Tibial nerve (tissue), 4 donors: Measurements from ENCODE around the gene CDH19. TPM values are rescaled to one million over a fixed set of nuclear protein-coding genes. Genes with fewer than 3 reads are reported as not detected.
A peak's percentile ranks its signal among the peaks of the same experiment; 100 is the strongest.

Source experiments
- DNase-seq, 2 donors: peaks; one replicate each; pipeline ENCODE4 v3.0.0-alpha.2; 2019; ENCODE audit warnings: low spot score in 2 of 2
- H3K27ac ChIP-seq, 4 donors: fragments of 200-600 bp; sonication (generic) in 3 of 4; one replicate each; pipeline ENCODE4 v1.5.1; 2017 to 2019; ENCODE audit warnings: mild to moderate bottlenecking in 1 of 4
- H3K27me3 ChIP-seq, 2 donors: fragments of 200-600 bp; sonication (generic) in 1 of 2; one replicate each; pipeline versions ENCODE4 v1.5.1 to v1.6.0; 2017 to 2019
- H3K36me3 ChIP-seq, 3 donors: fragments of 200-600 bp; sonication (generic); one replicate each; pipeline ENCODE4 v1.5.1; 2018 to 2019
- H3K4me1 ChIP-seq, 4 donors: fragments of 200-600 bp; sonication (generic) in 3 of 4; one replicate each; pipeline ENCODE4 v1.5.1; 2017 to 2019
- H3K4me3 ChIP-seq, 4 donors: fragments of 200-600 bp; sonication (generic) in 3 of 4; one replicate each; pipeline ENCODE4 v1.5.1; 2017 to 2019; ENCODE audit warnings: mild to moderate bottlenecking in 1 of 4, moderate library complexity in 1 of 4
- H3K9me3 ChIP-seq, 4 donors: fragments of 200-600 bp; sonication (generic) in 3 of 4; one replicate each; pipeline ENCODE4 v1.5.1; 2017 to 2019
- CTCF ChIP-seq, 5 experiments: fragments of 200-600 bp in 3 of 5; fragments of 450-650 bp in 2 of 5; sonication (generic) in 3 of 5; IDR thresholded peaks; one replicate each; pipeline ENCODE4 v1.5.1; 2016 to 2019; ENCODE audit warnings: antibody characterized with exemption in 5 of 5, mild to moderate bottlenecking in 3 of 5, moderate library complexity in 2 of 5
- EP300 ChIP-seq, 2 donors: sonication (generic); formaldehyde crosslinking; IDR thresholded peaks; one replicate each; pipeline ENCODE4 v1.6.1; 2017; ENCODE audit warnings: antibody characterized with exemption in 2 of 2, mild to moderate bottlenecking in 1 of 2
- POLR2A ChIP-seq, 2 donors: fragments of 450-650 bp; IDR thresholded peaks; one replicate each; pipeline ENCODE4 v1.6.1; 2017; ENCODE audit warnings: antibody characterized with exemption in 2 of 2, mild to moderate bottlenecking in 2 of 2, moderate library complexity in 2 of 2
- WGBS, 2 donors: methylation state at CpG; one replicate each; pipeline ENCODE4 v1.1.5; 2018; 5-methylcytosine and 5-hydroxymethylcytosine counted together
- total RNA-seq, 4 donors: library from RNA; depleted of rRNA; stranded (reverse); fragments of >200 nt; gene quantifications; one replicate each; pipeline ENCODE4 v1.1.0, GENCODE V29; 2016

Gene CDH19
- total RNA-seq, 4 donors from 2014 or later = 187 to 457 (median 248) TPM

GRCh38 chr18:66607632-66608031 lies 3.7 kb upstream of the CDH19 start:
- Histone ChIP-seq H3K27me3 (no peaks in the 10 kb centered on the region), H3K4me1 (peaks cover 0 to 7% (median 2%) of the 10 kb centered on the region in 4 donors), H3K9me3 (no peaks in the 10 kb centered on the region), H3K4me3 (no peak overlapping the region), H3K27ac (no peak overlapping the region), H3K36me3 (no peaks in the 10 kb centered on the region)
- TF ChIP-seq CTCF (IDR thresholded peaks at IDR 0.05) = no peak
- TF ChIP-seq POLR2A (IDR thresholded peaks at IDR 0.05) = no peak
- no peak for TF ChIP-seq EP300 (IDR thresholded peaks at IDR 0.05)
- 93 to 97% methylated on average over 6 of the region's 6 CpGs for WGBS, 2 donors
- DNase-seq = no peak

- peak overlapping the region; percentile 64 to 95 (median 90) for H3K27ac ChIP-seq
- H3K4me3 ChIP-seq = peak overlapping the region; percentile 20 to 50 (median 27)
- no peak for DNase-seq
- WGBS, 2 donors = 30 to 36% methylated on average over 3 of the region's 3 CpGs
- peaks cover 0 to 7% (median 1%) of the 10 kb centered on the region in 4 donors for H3K9me3 ChIP-seq
- TF ChIP-seq EP300 (IDR thresholded peaks at IDR 0.05) (peak in 1 of 2 donors; percentile 44), POLR2A (IDR thresholded peaks at IDR 0.05) (no peak)
- H3K27me3 ChIP-seq = no peaks in the 10 kb centered on the region
- H3K36me3 ChIP-seq = no peaks in the 10 kb centered on the region
- H3K4me1 ChIP-seq = peaks cover 0 to 7% (median 2%) of the 10 kb centered on the region in 4 donors
Observed at GRCh38 chr18:66601649-66602048, 2.2 kb downstream of the CDH19 start.

- Histone ChIP-seq H3K9me3 (peaks cover 0 to 14% (median 3%) of the 10 kb centered on the region in 4 donors), H3K4me3 (peak overlapping the region; percentile 12 to 50 (median 22)), H3K27ac (peak overlapping the region; percentile 49 to 95 (median 76)), H3K4me1 (no peaks in the 10 kb centered on the region), H3K27me3 (no peaks in the 10 kb centered on the region), H3K36me3 (peaks cover 0 to 11% (median 0%) of the 10 kb centered on the region in 3 donors)
- TF ChIP-seq EP300 (IDR thresholded peaks at IDR 0.05) (peak in 1 of 2 donors; percentile 45), CTCF (IDR thresholded peaks at IDR 0.05) (no peak), POLR2A (IDR thresholded peaks at IDR 0.05) (no peak)
- WGBS, 2 donors = 17 to 26% methylated on average over 3 of the region's 3 CpGs
- DNase-seq = no peak
Observed at GRCh38 chr18:66599190-66599589, 4.7 kb downstream of the CDH19 start.

GRCh38 chr18:66587430-66587829 lies 16.5 kb downstream of the CDH19 start:
- Histone ChIP-seq H3K27ac (no peak overlapping the region), H3K4me3 (no peak overlapping the region), H3K36me3 (no peaks in the 10 kb centered on the region), H3K27me3 (no peaks in the 10 kb centered on the region), H3K9me3 (no peaks in the 10 kb centered on the region), H3K4me1 (peaks cover 0 to 15% (median 2%) of the 10 kb centered on the region in 4 donors)
- no peak for DNase-seq
- 76 to 77% methylated on average over 4 of the region's 4 CpGs for WGBS, 2 donors
- TF ChIP-seq POLR2A (IDR thresholded peaks at IDR 0.05) (no peak), CTCF (IDR thresholded peaks at IDR 0.05) (no peak), EP300 (IDR thresholded peaks at IDR 0.05) (no peak)

GRCh38 chr18:66582211-66582610 lies 21.7 kb downstream of the CDH19 start:
- DNase-seq = no peak
- no peaks in the 10 kb centered on the region for H3K27me3 ChIP-seq
- H3K4me1 ChIP-seq = peaks cover 0 to 13% (median 2%) of the 10 kb centered on the region in 4 donors
- no peak overlapping the region for H3K27ac ChIP-seq
- no peak overlapping the region for H3K4me3 ChIP-seq
- no peak for TF ChIP-seq EP300 (IDR thresholded peaks at IDR 0.05)
- no peak for TF ChIP-seq POLR2A (IDR thresholded peaks at IDR 0.05)
- TF ChIP-seq CTCF (IDR thresholded peaks at IDR 0.05) = no peak
- H3K9me3 ChIP-seq = no peaks in the 10 kb centered on the region
- no peaks in the 10 kb centered on the region for H3K36me3 ChIP-seq

GRCh38 chr18:66575263-66575662 lies 28.6 kb downstream of the CDH19 start:
- WGBS, 2 donors = 64 to 72% methylated on average over 2 of the region's 2 CpGs
- Histone ChIP-seq H3K4me1 (peaks cover 0 to 21% (median 4%) of the 10 kb centered on the region in 4 donors), H3K9me3 (no peaks in the 10 kb centered on the region), H3K4me3 (no peak overlapping the region), H3K27me3 (no peaks in the 10 kb centered on the region), H3K36me3 (no peaks in the 10 kb centered on the region), H3K27ac (no peak overlapping the region)
- DNase-seq = no peak
- TF ChIP-seq EP300 (IDR thresholded peaks at IDR 0.05) (no peak), POLR2A (IDR thresholded peaks at IDR 0.05) (no peak), CTCF (IDR thresholded peaks at IDR 0.05) (no peak)
